ENCODE data around the gene SGF29. TPM values are rescaled to one million over a fixed set of nuclear protein-coding genes. Genes with fewer than 3 reads are reported as not detected.

The SGF29 gene
- total RNA-seq (ENCODE audit: low replicate concordance): 11.9 and 14.6 TPM in 2 replicates

- TF ChIP-seq, protein P1, sequence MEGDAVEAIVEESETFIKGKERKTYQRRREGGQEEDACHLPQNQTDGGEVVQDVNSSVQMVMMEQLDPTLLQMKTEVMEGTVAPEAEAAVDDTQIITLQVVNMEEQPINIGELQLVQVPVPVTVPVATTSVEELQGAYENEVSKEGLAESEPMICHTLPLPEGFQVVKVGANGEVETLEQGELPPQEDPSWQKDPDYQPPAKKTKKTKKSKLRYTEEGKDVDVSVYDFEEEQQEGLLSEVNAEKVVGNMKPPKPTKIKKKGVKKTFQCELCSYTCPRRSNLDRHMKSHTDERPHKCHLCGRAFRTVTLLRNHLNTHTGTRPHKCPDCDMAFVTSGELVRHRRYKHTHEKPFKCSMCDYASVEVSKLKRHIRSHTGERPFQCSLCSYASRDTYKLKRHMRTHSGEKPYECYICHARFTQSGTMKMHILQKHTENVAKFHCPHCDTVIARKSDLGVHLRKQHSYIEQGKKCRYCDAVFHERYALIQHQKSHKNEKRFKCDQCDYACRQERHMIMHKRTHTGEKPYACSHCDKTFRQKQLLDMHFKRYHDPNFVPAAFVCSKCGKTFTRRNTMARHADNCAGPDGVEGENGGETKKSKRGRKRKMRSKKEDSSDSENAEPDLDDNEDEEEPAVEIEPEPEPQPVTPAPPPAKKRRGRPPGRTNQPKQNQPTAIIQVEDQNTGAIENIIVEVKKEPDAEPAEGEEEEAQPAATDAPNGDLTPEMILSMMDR (IDR thresholded peaks at IDR 0.05; ENCODE audit: insufficient read depth, low read length): peak; percentile 21
- DNase-seq (ENCODE audit: low read depth): peak; percentile 96
- peak within 1 kb of the TSS; percentile 92 for H3K4me3 ChIP-seq (ENCODE audit: low read depth, low read length)
Measured at GRCh38 chr16:28553776-28554633, at the start of gene SGF29. Gene SGF29 (plus strand): TSS chr16:28553920. CDS start chr16:28581070, 27,150 bp downstream.

GRCh38 chr16:28504707-28505404 is 48.9 kb upstream of the SGF29 start:
- DNase-seq (ENCODE audit: low read depth): no peak
- no peak overlapping the region for H3K4me3 ChIP-seq (ENCODE audit: low read depth, low read length)
- TF ChIP-seq, protein P1 (IDR thresholded peaks at IDR 0.05; ENCODE audit: insufficient read depth, low read length): no peak

DNA sequence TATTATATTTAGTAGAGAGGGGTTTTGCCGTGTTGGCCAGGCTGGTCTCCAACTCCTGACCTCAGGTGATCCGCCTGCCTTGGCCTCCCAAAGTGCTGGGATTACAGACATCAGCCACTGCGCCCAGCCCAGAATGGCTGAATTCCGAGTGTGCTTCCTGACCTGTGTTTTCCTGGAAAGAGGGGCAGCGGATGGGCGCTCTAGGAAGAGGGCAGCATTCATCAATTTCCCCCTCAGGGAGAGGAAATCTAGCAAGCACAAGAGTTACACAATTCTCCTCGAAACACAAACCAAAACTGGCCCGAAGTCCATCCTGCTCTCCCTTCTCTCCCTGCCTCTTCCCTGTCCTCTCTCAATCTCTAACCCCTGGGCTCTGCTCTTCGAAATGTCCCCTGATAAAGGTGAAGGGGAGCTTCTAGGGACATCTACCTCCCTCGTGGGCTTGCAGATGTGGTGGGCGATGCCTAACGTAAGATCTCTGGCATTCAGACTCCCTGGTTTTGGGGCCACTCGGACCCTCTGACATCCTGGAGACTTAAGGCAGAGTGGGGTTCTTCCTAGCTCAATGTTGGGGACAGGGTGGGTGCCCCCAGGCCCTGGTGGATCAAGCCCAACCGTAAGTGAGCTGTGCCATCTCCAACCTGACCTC is 48.1 kb upstream of the SGF29 start:
- H3K4me3 ChIP-seq (ENCODE audit: low read depth, low read length): no peak overlapping the region
- DNase-seq (ENCODE audit: low read depth): no peak
- TF ChIP-seq, protein P1 (IDR thresholded peaks at IDR 0.05; ENCODE audit: insufficient read depth, low read length): no peak

- TF ChIP-seq, protein P1 (IDR thresholded peaks at IDR 0.05; ENCODE audit: insufficient read depth, low read length): no peak
- H3K4me3 ChIP-seq (ENCODE audit: low read depth, low read length): no peak overlapping the region
- DNase-seq (ENCODE audit: low read depth): no peak
Measured at GRCh38 chr16:28511031-28511430, 42.7 kb upstream of the SGF29 start.

DNA sequence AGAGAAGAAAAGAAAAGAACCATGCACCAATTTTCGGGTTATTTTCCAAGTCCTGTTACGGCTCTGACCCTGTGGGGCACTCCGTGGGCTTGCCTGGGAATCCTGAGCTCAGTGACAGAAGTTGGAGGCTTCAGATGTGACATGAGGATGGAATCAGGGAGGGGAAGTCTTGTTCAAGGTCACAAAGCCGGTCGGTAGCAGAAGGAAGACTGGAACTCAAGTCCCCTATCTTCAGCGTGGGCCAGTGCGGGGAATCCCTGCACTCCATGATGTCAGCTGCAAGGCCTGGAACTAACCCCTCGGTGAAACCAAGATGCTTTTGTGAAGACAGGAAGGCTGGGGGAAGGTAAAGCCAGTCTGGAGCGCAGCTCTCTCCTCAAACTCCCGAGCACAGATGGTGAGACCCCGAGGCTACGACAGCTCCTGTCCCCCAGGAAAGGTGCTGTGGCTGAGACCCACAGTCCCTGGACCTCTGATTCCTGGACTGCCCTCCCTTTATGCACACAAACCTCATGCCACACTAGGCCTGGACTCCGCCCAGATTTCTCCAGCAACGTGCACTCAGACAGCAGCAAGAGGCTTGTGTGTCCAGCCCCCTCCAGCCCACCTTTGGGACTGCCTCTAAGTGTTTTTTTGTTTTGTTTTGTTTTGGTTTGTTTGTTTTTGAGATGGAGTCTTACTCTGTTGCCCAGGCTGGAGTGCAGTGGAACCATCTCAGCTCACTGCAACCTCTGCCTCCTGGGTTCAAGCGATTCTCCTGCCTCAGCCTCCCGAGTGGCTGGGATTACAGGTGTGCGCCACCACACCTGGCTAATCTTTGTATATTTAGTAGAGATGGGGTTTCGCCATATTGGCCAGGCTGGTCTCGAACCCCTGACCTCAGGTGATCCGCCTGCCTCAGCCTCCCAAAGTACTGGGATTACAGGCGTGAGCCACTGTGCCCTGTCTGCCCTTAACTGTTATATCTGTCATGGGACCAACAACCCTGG is 41.6 kb upstream of the SGF29 start:
- TF ChIP-seq, protein P1 (IDR thresholded peaks at IDR 0.05; ENCODE audit: insufficient read depth, low read length): no peak
- no peak for DNase-seq (ENCODE audit: low read depth)
- no peak overlapping the region for H3K4me3 ChIP-seq (ENCODE audit: low read depth, low read length)
